ENCODE data around the gene SH3PXD2A.
"Not testable (repeated sequence)": the region's sequence is repeated elsewhere in the genome, so short reads cannot be mapped to it uniquely, and the experiment has no call there.

Gene SH3PXD2A

DNA sequence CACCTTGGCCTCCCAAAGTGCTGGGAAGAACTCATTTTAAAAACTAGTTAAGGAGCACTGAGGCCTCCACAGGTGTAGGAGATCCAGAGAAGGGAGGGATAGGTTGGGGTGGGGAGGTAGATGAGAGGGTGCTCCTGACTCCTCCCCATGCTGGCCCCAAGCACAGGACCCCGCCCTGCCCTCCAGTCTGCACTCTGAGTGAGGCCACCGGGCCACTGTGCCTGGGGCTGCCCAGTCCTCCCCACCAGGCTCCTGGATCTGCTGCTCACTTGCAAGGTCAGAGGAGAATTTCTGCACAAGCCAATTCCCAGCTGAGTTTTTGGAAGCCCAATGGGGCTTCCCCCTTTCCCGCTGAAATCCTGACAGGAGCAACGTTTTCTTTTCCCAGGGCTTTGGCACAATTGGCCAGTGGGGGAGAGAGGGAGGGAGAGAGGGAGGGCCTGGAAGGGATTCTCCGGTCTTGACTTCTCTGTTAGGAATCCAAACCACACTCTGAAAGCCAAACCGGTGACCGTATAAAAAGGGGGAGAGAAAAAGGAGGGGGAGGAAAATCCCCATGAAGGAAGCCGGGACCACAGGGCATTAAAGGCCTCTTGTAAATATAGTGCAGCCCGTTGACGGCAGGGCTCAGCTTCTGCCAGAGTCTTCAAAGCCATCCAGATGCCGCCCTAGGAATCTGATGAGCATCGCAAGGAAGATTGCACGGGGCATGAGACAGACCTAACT, 116.2 kb downstream of the SH3PXD2A start:
- FAIRE-seq: no peak

DNA sequence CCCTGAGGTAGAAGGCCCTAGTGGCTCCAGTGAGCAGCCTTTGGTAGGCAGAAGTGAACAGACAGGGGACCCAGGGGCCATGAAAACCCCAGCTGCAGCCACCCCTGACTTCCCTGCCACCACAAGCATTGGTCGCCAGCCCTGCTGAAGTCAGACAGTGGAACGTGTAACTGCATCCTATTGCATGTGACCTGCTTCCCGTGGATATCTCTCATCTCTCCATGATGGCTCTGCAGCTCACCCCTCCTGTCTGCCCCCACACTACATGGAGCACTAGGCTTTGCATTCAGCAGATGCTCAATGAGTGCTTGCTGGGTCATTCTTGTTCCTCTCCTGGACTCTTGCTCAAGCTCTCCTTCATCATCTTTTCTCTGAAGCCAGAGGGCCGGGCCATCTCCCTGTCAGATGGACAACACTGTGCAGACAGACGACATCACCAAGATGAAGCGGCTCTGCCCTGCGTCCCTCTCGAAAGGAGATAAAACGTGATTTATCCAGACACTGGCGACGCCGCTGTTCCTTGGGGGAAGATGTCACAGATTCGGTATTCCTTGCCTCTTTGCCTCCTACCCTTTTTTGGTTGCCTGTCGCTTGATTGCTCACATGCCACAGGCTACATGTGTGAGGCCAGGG, 117.5 kb downstream of the SH3PXD2A start:
- no peak for FAIRE-seq

DNA sequence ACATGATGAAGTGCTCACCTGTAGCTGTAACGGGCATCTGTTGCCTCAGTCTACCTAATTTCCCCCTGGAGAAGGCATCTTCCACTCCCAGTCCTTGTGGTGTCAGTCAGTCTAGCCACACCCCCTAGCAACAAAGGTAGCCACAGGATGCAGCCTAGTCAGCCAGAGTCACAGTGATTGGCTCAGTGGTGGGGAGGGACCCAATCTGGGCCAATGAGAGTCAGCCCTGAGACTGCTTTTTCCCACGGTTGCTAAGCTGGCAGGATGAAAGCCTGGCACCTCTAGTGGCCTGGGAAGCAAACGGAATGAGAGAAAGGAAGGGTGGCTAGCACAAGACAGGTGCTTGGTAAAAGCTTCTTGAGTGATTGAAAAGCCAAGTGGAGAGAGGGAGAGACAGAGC, 118.6 kb downstream of the SH3PXD2A start:
- FAIRE-seq: no peak

DNA sequence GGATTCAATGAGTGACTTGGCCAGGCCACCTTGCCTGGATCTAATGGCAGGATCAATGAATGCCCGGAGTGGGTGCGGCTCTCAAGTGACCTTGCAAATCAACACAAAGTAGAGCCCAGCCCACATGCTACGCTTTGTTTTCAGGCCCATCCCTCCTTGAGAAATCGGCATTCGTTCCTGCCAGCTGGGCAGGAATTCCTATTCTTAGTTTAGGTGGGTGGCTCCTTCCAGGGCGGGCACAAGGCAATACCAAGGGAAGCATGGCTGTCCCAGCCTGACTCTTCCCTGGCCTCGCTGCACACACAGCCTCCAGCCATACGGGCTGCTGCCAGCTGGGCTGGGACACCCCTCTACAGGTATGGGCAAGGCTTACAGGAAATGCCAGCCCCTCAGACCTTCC, 119.3 kb downstream of the SH3PXD2A start:
- no peak for FAIRE-seq

DNA sequence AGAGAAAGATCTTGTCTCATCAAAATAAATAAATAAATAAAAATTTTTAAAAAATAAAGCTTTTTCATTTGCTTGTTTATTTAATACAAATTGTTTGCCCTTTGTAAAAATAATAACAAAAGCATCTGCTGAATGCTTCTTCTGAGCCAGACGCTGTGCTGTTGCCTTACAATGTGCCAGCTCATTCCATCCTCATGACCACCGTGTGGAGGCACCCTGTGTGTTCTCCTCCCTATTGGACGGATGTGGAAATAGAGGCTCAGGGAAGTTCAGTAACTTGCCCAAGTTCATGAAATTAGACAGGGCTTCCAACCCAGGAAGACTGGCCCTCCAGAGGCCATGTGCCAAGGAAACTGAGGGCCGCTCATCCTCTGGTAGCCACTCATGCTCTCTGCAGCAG, 120.6 kb downstream of the SH3PXD2A start:
- no peak for FAIRE-seq

- no peak for FAIRE-seq
Measured at GRCh38 chr10:103733045-103733419, 122.3 kb downstream of the SH3PXD2A start.

DNA sequence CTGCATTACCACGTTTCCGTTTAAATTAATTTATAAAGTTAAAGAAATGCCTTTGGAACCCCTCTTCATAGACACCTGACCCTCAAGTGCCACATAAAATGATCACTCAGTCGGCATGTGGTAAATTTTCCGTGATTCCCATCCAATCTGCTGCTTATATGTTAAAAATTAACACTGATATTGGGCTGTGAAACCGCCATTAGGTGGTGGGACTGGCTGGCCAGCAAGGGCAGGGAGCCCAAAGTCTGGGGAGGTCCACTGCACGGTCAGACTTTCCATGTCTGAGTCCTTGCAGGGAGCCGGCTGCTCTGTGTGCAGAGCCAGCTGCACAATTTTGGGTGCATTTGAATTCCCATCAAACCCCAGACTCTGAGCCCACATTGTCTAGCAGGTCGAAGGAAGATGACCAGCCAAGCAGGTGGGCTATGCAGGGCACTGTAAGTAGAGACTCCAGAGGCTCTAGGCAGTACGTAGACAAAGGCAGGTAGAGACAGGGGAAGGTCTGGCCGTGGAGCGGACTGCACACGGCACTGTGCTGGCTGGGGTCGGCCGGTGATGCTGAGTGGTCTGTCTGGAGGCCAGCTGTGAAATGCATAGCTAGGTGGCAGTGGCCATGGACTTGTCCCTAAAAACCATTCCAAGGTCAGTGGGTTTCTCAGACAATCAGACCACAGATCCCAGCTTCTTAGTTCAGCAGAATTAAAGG, 122.9 kb downstream of the SH3PXD2A start:
- FAIRE-seq: no peak

DNA sequence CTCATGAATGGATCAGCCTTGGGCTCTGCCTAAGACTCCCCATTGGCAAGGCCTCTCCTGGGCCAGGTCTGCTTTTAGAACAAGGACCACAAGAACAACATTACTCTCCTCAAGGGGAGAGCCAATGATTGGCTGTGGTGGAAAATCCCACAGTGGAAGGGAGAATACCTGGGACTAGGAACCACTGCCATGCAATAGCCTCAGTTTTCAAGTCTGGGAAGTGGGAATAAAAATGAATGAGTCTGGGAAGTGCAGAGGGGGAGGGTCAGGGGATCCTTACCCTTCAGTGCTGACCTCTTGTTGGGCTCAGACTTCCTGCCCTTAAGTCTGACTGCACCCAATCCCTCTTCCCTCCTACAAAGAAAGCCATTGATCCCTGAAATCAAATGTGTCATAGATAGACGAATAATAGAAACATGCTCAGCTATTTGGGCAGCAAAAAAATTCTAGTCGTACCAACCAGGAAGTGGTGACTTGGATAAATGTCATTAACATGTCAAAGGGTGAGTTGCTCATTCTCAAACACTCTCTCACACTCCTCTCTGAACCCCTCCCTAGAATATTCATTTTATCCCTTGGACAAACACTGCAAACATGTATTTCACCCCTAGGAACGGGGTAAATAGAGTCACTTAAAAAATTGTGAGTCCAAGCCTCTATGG, 123.6 kb downstream of the SH3PXD2A start:
- no peak for FAIRE-seq

GRCh38 chr10:103731026-103731425, 124.3 kb downstream of the SH3PXD2A start:
- FAIRE-seq: not testable (repeated sequence)

- no peak for FAIRE-seq
Measured at GRCh38 chr10:103729851-103730250, 125.5 kb downstream of the SH3PXD2A start.

GRCh38 chr10:103727991-103728689, 127.2 kb downstream of the SH3PXD2A start:
- no peak for FAIRE-seq

DNA sequence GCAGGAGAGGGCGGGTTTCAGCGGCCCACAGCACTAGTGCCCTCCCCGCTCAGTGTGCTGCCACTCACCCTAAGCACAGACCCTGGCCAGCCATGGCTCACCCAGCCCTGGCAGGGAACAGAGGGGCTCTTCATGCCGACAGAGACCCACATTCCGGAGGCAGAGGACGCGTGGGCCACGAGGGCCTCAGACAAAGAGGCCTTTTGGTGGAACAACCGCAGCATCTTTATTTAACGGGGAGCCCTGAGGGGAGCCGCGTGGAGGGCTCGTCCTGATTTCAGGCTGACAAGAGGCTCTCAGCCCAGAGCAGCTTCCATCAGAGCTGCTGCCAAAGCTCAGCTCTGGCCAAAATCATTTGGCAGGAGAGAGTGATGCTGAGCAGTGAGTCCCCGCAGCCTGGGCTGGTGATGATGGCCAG, 127.8 kb downstream of the SH3PXD2A start:
- FAIRE-seq: no peak

DNA sequence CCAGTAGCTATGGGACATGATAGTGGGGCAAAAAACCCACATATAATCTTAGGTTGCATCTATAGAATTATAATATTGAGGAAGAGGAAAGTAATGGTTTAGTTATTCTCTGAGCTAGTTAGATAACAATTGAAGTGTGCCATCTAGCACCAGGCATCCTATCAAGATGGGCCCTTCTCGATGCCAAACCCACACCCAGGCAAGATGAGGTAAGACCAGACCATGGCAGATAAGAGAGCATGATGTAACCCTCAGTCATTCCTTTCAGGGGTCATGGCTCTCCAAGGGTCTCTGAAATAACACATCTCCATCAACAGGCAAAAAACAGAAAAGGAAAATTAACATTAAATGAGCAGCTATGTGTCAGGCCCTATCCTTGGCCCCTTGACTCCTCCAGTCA, 128.7 kb downstream of the SH3PXD2A start:
- no peak for FAIRE-seq

DNA sequence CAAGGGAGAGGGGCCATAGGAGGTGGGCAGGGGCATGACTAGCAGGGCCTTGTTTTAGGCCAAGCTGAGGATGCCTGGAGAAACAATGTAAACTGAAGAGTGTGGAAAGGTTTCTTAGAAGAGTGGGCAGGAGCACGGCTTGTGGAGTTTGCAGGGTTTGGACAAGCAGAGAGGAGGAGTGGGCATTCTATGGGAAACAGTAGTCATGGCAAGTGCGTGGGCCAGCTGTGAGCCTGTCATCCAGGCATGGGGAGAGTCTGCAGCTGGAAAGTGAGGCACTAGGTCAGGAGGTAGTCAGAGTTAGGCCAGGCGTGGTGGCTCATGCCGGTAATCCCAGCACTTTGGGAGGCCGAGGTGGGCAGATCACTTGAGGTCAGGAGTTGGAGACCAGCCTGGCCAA, 130.1 kb downstream of the SH3PXD2A start:
- FAIRE-seq: no peak

GRCh38 chr10:103724771-103725170, 130.6 kb downstream of the SH3PXD2A start:
- no peak for FAIRE-seq

GRCh38 chr10:103724074-103724473, 131.3 kb downstream of the SH3PXD2A start:
- no peak for FAIRE-seq

GRCh38 chr10:103723557-103723956, 131.8 kb downstream of the SH3PXD2A start:
- no peak for FAIRE-seq

- no peak for FAIRE-seq
Measured at GRCh38 chr10:103722632-103723031, 132.7 kb downstream of the SH3PXD2A start.

DNA sequence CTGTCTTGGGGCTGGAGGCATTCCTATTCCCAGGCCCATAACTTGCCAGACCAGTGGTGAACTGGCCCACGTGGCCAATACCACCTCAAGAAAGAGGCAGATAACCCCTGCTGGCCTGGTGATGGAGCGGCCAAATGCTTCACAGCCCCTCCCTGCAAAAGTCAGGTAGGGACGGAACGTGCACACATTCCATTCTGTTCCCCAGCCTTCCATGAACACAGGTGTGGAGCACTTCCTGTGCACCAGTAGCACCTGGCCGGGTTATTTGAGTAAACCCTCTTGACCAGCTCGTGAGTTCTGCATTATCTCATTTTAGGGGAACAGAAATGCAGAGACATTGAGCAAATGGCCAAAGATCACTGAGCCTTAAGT, 134.4 kb downstream of the SH3PXD2A start:
- no peak for FAIRE-seq

GRCh38 chr10:103720328-103720963, 134.9 kb downstream of the SH3PXD2A start:
- no peak for FAIRE-seq

DNA sequence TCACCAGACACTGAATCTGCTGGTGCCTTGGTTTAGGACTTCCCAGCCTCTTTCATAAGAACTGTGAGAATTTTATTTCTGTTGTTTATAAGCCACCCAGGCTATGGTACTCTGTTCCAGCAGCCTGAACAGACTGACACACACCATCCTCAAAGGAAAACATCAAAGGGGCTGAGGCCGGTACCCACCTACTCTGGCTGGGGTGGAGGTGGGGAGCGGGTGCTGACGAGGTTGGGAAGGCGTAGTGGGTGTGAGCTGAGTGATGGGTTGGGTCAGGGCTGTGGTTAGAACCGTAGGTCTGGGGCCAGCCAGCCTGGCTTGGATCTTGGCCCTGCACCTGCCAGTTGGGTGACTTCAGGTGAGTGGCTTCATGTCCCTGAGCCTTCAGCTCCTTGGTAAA, 136.3 kb downstream of the SH3PXD2A start:
- no peak for FAIRE-seq

DNA sequence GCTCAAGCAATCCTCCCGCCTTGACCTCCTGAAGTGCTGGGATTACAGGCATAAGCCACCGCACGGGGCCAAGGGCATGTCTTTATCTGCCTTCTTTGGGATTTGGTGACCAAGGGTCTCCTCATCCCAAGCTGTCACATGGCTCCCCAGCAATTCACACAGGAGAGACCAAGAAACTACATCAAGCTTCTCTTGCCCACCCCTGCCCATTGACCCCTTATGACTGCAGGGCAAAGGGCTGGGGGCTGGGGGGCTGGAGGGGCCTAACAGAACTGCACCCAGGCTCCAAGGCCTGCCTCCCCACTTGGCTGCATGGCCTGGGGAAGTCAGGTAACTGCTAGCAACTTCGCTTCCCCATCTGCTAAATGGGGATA, 137.1 kb downstream of the SH3PXD2A start:
- FAIRE-seq: no peak

All from A204.1 (cell line).